Superior temporal gyrus (tissue), 1 donor: ENCODE data around the gene POU2F3.

ENCODE experiments used
- DNase-seq: peaks from one replicate; pipeline ENCODE4 v3.0.0-alpha.2; 2016; ENCODE audit errors: extremely low spot score

The POU2F3 gene

DNA sequence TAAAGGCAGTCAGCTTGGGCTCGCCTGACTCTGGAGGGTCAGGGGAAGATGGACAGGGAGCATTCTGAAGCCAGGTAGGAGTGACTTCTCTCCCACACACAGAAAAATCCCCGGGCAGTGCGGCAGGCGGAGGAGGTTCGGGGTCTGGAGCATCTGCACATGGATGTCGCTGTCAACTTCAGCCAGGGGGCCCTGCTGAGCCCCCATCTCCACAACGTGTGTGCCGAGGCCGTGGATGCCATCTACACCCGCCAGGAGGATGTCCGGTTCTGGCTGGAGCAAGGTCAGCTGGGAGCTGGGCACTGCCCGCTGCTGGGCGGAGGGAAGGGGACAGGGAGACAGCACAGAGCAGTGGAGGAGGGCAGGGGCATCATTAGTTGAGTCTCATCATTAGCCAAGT lies 13.2 kb upstream of the POU2F3 start:
- DNase-seq: no peak

DNA sequence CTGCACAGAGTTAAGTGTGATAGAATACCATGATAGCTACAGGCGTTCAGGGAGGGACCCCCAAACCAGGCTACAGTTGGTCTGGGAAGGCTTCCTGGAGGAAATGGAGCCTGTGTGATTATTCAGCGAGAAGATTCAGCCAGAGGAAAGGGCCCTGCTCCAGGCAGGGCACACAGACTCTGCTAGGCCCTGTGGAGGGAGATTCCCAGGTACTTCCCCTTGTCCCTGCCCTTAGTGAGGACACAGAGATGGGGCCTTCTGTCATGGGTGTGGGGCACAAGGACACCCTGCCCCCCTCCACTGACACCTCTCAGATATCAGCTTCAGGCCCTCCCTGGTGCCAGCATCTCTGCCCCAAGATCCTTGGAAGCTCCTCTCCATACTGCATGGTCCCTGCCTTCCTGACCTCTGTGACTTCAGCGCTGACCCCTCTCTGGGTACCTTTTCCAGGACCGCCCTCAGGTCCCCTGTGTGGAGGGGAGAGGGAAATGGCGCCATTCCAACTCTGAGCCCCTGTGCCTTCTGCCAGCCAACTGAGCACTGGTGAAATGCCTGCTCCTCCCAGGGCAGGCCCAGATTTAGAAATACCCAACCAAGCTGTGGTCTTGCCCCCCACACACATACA lies 12.6 kb upstream of the POU2F3 start:
- no peak for DNase-seq

DNA sequence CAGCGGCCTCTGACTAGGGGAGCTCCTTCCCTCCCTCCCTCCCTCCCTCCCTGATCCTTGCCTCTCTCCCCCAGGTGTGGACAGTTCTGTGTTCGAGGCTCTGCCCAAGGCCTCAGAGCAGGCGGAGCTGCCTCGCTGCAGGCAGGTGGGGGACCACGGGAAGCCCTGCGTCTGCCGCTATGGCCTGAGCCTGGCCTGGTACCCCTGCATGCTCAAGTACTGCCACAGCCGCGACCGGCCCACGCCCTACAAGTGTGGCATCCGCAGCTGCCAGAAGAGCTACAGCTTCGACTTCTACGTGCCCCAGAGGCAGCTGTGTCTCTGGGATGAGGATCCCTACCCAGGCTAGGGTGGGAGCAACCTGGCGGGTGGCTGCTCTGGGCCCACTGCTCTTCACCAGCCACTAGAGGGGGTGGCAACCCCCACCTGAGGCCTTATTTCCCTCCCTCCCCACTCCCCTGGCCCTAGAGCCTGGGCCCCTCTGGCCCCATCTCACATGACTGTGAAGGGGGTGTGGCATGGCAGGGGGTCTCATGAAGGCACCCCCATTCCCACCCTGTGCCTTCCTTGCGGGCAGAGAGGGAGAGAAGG lies 11.1 kb upstream of the POU2F3 start:
- DNase-seq: no peak

DNA sequence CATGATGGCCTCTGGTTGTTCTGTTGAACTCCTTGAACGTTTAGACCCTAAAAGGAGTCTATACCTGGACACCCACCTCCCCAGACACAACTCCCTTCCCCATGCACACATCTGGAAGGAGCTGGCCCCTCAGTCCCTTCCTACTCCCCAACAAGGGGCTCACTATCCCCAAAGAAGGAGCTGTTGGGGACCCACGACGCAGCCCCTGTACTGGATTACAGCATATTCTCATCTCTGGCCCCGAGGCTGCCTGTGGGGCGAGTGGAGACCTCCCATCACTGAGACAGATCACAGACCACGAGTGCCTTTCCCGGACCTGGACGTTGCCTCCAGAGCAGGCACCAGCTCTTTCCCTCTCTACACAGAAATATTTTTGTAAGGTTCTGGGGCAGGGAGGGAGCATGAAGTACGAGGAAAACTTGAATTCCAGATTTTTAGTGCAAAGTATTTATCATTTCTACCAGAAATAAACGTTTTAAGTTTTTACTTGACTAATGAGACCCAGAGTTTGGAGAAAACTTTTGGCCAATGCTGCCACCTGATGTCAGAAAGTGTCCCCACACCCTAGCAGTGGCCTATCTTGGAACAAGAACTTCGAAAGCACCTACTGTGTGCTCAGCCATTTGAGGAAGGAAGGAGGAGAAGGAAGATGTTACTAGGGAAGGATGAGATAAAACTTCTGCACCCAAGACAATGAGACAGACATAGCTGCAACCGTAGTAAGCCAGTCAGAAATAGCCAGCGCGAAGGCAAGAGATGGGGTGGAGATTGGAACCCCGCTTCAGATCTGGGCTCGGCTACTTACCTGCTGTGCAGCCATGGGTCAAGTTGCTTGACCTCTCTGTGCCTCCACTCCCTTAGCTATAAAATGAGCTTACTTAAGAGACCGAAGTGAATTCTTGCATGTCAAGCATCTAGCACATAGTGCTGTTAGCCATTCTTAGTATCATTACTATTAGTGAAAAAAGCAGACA lies 10.2 kb upstream of the POU2F3 start:
- DNase-seq: peak; percentile 77

DNA sequence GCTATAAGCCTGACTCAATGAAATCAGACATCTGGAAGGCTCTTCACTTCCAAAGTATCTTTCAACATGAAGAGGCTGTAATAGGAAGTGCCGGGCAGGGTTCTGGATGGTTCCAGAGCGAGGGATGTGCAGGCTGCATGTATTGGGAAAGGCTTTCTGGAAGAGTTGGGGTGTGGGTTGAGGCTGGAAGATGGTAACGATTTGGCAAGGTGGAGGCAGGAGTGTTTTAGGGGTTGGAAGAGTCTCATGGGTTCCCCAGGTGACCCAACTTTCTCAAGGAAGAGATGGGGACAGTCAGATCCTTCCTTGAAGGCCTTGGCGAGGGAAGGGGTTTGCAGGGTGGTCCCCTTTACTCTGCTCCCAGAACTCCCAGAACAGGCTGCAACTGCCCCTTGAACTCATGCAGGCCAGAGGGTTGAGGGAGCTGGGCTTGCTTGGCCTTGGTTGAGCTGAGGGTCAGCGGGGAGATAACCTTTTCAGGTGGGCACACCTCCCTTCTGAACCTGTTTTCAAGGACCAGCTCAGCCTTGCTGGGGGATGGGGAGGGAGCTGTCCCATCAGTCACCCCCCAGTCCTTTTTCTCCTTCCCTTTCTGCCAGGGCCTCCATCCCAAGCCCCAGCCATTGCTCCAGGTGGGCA lies 9.4 kb upstream of the POU2F3 start:
- DNase-seq: no peak

DNA sequence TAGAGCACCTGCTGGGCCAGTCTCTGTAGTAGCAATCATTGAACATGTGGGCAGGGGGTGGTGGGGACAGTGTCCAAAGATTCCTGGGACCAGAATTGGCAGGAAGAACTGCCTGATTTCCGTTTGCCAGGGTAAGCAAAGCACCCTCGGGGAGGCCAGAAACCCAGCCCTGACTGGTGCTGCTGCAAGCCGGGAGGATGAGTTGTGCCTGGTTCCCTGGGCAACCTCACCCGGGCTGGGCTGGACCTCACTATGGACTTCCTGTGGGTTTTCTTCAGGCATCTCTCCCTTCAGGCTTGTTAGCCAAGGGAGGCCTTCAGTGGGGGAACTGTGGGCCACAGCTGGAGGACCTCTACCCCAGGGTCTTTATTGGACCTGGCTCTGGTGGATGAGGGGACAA lies 8.0 kb upstream of the POU2F3 start:
- DNase-seq: no peak

DNA sequence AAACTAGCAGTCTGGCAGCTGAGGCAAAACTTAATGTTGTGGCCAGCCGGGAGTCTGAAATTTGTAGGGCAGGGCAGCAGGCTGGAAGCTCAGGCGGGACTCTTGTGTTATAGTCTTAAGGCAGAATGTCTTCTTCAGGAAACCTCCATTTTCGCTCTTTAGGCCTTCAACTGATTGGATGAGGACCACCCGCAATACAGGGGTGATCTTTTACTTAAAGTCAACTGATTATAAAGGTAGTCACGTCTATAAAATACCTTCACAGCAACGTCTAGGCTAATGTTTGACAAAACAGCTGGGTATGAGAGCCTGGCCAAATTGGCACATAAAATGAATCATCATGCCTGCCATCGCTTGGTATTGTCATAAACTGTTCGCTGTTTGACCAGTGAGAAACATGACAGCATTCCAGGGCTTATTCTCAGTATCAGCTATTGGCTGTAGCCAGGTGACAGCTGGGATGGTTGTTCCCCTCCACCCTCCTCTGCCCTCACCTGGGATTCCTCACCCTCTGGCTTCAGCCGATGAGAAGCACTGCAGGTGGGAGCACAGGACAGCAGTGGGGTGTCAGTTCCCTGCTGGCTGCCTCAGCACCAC lies 6.6 kb upstream of the POU2F3 start:
- DNase-seq: no peak

DNA sequence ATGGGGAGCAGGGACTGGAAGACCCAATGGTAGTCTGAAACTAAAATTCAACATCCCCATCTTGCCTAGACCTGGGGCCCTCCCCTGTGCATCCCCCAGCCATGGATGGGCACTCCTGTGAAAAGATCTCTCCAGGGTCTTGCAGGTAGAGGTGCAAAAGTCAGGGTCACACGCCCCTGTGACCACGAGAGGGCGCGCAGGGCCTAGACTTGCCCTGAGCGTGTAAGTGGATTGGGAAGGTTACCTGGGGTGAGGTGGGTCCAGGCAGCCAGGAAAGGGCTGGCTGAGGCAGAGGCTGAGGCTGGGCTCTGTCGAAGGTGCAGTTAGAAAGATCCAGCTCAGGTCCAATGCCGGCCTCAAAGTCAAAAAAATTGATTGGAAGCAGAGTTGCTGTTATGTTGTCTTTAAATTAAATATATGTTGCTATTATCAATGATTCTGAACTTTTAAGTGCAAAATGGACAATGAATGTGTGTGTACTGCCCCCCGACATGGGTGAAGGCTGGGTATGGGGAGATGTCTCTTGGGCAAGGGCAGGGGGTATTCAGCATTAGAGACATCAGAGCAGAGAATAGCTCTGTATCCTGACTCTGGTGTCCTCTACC lies 4.8 kb upstream of the POU2F3 start:
- no peak for DNase-seq

DNA sequence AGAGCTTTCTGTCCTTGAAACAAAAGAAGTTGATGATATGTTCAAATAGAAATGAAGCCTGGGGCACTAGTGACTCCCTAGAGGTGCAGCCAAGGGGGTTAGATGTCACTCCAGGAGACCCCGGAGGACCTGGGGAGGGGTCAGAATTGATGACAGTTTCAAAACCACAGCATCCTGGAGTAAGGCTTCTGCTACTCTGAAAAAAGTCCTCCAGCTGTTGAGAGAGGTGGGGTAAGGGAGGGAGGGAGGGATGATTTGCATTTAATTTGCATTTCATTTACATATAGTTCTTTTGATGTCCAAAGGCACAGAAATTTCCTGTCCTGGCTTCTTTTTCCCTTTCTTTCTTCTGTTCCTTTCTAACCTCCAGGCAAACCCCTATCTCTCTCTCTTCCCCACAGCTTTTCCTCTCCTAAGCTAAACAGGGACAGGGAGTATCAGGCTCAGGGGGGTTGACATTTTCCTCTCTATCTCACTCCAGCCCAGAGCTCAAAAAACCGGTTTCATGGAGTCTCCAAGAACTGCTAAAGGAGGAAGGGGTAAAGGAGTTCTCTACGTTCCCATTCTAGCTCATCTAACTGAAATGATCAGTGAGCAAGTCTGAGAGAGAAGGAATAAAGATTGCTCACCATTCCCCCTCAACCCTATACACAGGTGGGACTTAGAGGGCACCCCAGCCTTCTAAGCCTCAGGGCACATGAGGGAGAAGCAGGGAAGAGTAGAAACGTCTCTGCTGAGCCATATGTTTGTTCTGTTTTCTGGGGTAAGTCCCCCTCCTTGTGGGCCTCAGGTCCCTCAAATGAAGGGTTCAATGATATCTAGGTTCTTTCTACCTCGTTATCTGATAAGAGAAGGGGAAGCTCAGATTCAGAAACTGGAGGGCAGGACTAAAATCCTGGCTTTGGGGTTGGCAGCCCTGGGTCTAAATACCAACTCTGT lies 3.5 kb upstream of the POU2F3 start:
- no peak for DNase-seq

DNA sequence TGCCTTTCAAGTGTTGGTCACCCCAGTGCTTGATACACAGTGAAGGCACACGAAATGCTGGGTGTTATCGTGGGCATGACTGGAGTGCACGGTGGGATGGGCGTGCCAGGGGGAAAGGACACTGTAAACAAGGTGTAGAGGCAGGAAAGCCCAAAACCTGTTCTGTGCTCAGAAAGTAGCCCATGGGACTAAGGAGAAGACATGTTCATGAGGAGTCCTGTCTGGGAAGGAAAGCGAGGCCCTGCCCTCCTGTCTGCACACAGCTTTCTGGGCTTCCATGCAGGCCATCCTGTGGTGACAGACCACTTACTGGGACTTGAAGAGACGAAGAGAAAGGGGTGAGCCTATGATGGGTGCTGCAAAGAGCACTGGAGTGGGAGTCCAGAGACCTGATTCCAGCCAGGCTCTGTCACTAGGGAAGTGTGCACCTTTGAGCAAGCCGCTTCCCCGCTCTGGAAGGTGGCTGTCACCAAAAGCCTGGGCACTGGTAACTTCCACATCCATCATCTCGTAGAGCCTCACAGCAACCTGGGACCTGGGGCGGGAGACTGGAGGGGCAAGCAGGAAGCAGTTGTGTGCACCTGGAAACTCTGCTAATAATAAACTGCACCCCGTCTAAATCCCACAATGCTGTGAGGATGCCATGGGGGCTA lies 846 bp upstream of the POU2F3 start:
- DNase-seq: no peak

DNA sequence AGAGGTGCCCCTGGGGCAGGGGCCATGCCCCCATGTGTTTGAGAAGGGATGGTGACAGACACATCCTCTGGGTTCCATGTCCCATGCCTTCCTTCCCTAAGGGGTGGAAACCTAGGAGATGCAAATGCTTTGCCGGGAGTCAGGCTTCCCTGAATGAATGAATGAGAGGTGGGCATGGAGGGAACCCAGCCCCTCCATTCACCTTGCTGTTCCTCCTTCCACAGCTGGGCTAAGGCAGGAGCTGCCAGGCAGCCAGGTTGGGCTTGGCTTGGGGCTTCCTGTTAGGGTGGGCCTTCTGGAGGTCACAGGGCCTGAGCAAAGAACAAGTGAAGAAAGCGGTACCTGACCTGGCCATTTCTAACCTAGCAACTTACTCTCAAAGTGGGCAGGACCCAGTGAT lies 926 bp downstream of the POU2F3 start:
- no peak for DNase-seq

DNA sequence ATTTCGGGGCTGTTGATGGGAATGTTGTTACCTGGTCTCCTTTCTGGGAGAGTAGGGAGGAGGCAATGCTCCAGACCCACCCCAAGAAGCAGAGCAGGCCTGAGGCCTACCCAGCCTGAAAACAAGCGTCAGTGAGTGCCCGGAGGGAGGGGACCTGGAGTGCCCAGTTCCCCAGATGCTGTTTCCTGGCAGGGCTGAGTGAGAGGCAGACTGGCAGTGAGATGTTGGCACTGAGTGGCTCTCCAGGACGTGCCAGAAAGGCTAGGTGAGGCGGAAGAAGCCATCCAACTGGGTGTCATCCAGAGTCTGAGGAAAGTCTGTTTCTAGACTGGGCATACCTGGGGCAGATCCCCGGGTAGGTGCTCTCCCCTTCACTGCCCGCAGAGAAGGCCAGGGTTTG lies 1.3 kb downstream of the POU2F3 start:
- DNase-seq: no peak

DNA sequence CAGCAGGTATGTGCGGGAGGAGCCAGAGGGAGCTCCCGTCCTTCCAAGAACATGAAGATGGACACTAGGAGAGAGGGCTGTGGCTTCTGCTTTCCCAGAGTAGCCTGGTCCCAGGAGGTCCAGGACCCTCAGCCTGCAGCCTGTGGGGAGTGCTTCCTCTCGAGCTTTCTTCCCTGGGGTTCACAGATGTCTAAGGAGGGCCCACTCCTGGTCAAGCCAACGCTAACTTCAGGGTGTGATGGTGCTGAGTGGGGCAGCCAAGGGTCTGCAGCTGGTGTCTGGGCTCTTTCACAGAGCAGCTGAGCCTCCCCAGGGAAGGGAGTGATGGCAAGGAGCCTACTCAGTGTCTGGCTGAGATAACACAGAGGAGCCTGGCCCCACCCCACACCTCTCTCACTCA lies 3.3 kb downstream of the POU2F3 start:
- DNase-seq: no peak

DNA sequence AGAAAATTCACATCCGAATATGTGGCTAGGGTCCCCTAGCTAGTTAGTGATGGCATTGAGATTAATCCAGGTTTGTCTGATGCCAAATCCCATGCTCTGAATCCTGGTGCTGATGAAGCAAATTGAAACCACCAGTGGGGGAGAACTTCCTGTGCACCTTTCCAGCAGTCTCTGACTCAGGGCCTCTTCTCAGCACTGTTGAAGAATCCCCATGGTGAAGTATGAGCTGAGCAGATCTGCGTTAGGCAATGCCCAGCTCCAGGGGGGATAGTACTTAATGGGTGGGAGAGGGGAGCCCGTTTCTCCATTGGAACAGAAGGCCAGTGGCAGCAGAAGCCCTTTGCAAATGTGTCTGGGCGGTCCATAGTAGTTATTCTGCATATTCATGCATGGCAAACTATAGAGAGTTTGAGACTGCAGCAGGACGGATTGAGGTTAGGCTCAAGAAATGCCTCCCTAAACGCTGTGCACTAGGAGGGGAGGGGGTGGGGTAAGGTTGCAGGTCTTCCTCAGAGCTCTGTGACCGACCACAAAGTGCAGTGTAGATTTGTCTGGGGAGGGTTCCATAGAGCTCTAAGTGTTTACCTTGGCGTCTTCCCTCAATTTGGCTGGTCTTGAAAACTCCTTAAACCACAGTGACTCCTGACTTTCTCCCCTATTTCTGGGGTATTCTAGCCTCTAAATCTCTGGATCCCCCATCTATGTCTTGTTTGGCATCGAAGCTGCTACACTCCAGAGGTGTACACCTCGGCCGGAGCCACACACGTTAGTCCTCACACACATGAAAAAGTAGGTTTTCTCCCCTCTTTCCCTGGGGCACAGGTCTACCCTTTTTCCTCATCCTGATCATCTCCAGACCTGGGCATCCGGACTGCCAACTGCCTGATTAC lies 4.8 kb downstream of the POU2F3 start:
- no peak for DNase-seq

DNA sequence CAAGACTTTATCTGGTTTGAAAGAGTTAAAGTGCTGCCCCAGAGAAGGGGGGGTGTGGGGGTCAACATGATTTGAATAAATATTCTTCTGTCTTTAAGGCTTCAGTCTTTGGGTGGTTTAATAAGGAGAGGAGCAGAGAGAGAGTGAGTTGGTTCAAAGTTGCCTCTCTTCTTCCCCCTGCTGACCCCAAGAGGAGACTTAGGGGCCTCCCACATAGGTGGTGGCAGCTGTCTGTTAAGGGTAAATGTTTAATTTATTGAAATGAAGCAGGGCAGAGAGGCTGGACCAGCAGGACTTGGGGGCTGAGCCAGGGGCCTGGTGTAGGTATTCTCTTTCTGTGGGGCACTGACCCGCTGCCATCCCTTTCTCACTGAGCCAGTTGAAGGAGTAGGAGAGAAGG lies 5.5 kb downstream of the POU2F3 start:
- no peak for DNase-seq

DNA sequence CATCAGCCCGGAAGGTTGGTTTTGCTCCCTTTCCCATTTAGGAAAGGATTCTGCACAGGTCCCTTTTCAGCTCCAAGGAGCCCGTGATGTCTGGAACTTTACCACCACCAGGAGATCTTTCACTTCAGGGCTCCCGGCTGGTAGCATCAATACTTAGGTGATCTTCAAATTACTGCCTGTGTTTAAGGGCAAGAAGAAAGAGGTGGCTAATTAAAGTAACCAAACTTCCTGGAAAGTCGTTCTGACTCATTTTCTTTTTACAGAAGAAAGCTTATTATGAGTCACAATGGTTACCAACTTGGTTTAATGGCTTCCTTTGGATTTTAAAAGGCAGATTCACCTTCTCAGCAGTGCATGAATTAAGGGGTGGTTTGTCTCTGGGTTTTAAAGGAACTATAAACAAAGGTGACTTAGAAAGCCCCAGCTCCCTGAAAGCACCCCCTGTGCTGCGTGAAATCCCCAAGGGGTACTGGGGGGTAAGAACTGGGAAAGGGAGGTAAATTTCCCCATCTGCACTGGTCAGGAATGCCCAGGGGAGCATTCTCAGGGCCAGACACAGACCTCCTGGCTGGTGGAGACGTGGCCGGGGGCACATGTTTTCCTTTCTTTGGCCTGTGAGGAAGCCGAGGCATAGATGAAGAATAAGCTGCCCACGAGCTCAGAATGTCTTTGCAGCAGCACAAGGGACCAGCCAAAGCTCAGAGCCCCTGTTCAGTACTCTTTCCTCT lies 8.8 kb downstream of the POU2F3 start:
- DNase-seq: no peak

DNA sequence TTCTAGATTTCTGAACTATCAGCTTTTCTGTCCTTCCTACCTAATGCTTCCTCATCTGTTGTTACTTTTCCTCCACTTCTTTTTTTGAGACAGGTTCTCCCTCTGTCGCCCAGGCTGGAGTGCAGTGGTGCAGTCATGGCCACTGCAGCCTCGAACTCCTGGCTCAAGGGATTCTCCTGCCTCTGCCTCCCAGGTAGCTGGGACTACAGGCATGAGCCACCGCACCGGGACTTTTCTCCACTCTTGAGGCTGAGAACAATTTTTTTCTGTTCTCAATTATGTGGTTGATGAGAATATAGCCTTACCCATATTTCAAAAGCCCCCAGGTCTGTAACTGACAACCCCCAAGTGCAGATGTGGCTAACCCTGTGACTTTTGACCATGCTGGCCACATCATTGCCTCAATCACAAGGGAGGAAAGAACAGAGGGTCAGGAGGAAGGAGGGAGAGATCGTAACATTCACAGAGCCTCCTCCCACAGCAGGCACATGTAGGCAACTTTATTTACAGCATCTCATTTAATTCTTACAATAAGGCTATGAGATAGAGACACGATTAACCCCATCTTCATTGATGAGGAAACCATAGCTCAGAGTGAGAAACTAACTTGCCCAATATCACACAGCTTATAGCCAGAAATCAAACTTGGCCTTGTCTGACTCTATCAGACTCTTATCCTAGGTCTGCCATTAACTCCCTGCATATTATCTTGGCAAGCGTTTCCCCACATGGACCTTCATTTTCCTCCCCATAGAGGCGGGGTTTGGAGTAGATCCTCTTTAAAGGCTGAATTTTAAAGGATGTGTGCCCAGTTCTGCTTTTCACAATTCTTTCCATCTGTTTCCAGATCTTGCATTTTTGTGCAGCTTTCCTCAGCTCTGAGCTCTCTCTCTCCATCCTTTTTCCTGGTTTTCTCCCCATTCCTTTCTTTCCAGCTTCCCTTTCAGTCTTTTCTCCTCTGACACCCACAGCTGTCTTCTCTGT lies 9.6 kb downstream of the POU2F3 start:
- no peak for DNase-seq
